ENCODE measurements around the gene PLXND1.
"Not testable (repeated sequence)": the region's sequence is repeated elsewhere in the genome, so short reads cannot be mapped to it uniquely, and the experiment has no call there.

Gene PLXND1

GRCh38 chr3:129519896-129520715 lies 86.4 kb downstream of the PLXND1 start:
- DNase-seq, result no peak

GRCh38 chr3:129519449-129519848 lies 87.0 kb downstream of the PLXND1 start:
- no peak for DNase-seq

DNA sequence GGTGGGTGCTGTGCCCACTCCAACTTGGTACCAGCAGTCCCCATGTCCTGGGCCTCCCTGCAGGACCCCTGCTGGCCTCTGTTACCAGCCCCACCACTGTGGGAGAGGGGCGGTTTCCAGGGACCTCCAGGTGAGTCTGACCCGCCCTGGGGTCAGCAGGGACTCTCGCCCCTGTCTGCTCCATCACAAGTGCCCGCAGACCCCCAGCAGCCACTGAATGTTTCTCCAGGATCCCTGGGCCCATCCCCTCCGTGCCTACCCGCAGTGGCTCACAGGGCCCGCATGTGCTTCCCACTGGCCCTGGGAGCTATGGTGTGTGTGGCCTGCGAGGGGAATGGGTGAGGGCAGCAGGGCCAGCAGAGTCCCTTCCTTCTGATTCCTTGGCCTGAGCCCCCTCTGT lies 87.9 kb downstream of the PLXND1 start:
- no peak for DNase-seq

- DNase-seq, result no peak
These were observed 88.4 kb downstream of the PLXND1 start for GRCh38 chr3:129518038-129518561.

DNA sequence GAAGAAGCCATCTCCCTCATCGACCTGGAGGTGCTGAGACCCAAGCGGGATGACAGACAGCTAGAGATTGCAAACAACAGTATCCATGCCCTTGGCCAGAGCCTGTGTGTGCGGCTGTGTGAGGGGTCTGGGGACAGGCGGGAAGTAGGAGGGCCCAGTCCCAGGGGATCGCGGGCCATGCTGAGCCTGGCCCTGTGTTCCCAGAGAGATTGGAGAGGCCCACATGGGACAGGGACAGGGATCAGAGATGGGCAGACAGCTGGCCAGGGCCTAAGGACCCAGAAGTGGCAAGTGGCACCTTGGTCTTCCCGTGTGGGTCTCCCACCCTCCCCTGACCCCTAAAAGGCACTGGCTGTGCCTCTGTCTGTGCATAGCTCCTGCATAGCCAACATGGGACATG lies 89.0 kb downstream of the PLXND1 start:
- DNase-seq, result no peak

DNA sequence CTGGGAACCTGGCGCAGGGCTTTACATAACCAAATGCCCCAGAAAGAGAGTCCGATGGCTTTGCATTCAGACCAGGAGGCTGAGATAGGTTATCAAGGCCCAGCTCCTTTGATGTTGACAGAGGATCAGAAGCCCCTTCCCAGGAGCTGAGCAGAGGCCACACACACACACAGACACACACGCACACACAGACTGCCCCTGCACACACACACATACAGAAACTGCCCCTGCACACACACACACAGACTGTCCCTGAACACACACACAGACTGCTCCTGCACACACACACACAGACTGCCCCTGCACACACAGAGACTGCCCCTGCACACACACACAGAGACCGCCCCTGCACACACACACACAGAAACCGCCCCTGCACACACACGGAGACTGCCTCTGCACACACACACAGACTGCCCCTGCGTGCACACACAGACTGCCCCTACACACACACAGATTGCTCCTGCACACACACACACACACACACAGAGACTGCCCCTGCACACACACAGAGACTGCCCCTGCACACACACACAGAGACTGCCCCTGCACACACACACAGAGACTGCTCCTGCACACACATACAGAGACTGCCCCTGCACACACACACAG lies 90.5 kb downstream of the PLXND1 start:
- DNase-seq, result not testable (repeated sequence)

DNA sequence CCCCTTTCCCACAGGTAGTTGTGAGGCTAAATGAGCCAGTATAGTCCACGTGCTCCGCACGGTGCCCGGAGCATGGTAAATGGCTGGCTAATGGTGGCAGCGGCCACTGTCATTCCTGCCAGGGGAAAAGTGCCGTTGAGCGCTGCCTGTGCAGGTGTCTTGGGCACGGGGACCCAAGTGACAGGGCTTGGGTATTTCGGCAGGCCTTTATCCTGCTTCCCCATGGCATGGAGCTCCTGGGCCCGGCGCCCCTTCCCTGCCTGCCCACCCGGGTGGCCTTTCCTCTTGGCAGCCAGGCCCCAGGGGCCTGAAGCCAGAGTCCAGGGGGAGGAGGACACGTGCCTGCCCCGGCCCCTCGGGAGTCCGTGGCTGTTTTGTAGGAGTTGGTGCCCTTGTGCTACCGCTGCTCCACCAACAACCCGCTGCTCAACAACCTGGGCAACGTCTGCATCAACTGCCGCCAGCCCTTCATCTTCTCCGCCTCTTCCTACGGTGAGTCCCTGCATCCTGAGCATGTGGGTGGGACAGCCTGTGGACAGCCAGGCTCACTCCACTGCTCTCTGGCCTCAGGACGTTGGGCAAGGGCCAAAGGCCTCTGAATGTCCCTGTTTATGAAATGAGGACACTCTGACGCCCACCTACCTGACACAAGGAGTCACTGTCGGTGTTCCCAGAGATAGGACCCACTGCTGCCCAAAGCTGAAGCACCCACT lies 91.2 kb downstream of the PLXND1 start:
- DNase-seq, result not testable (repeated sequence)

GRCh38 chr3:129514563-129514962 lies 91.9 kb downstream of the PLXND1 start:
- DNase-seq, result no peak

GRCh38 chr3:129514110-129514509 lies 92.4 kb downstream of the PLXND1 start:
- DNase-seq, result no peak

DNA sequence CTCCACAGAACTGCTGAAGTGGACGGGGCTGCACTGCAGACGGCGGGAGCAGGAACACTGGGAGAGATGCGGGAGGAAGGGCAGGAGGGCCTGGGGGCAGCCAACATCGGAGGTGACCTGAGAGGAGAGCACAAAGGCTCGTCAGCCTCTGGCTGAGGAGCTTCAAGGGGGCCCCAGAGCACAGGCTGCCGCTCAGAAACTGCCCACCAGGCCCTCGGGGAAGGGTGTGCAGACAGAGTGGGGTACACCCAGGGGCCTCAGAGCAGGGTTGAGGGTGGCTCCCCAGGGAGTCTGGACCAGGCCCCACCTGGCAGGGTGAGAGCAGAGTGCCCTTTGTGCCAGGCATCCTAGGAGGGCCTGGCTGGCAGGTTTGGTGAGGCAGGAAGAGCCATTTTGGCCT lies 92.8 kb downstream of the PLXND1 start:
- no peak for DNase-seq

- DNase-seq, result no peak
These were observed 93.9 kb downstream of the PLXND1 start for GRCh38 chr3:129512595-129512994.

DNA sequence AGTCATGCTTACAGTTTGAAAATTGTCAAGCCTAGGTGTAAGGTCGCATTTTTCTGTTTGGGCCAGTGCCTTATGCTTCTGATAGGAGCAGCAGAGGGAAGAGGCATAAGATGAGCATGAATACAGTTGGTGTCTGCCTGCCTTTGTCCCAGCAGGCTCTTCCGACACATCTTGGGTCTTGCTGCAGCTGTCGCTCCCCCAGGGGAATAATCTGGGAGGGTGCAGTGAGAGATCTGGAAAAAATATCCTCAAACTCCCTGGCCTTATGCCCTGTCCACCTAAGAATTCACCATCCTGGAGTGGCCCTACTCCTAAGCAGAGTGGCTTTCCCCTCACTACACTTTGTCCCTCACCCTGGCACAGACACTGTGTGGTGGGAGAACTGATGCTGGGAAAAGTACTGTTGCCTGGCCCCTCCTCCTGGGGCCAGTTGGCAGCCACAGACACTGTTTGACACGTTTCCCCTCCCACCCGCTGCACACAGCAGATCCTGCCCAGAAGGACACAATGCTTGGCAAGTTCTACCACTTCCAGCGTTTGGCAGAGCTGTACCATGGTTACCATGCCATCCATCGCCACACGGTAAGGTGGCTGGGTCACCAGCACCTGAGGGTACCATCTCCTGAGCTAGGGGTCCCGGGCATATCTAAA lies 99.2 kb downstream of the PLXND1 start:
- no peak for DNase-seq

DNA sequence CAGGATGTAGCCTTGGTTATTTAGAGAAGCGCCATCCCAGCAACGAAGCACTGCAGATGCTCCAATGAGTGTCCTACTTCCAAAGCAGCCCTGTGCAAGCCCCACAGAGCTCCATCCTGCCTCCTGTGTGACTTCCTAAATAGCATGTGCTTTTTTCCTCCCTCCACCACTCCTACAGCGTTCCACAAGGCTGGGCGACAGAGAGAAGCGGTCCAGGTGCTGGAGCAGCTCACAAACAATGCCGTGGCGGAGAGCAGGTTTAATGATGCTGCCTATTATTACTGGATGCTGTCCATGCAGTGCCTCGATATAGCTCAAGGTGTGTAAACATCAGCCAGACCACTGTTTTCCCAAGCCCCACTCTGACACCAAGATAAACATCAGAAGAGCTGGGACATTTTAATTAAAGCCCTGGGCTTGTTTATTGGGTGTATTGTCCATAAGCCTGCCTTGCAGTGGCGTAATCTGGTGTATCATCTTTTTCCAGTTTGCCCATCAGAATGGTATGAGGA lies 100.2 kb downstream of the PLXND1 start:
- DNase-seq, result no peak

GRCh38 chr3:129505341-129505740 lies 101.1 kb downstream of the PLXND1 start:
- DNase-seq, result no peak
